Colonic mucosa (tissue), 4 donors: ENCODE measurements around the gene NUMB. TPM values are rescaled to one million over a fixed set of nuclear protein-coding genes. Genes with fewer than 3 reads are reported as not detected.

ENCODE experiments used
- DNase-seq: peaks from one replicate; pipeline ENCODE4 v3.0.0-alpha.2; 2020
- H3K27ac ChIP-seq: fragments of 200-600 bp; one replicate; pipeline ENCODE4 v1.8.0; 2021
- H3K27me3 ChIP-seq: fragments of 200-600 bp; one replicate; pipeline ENCODE4 v1.8.0; 2021
- H3K36me3 ChIP-seq: fragments of 200-600 bp; one replicate; pipeline ENCODE4 v1.8.0; 2021
- H3K4me1 ChIP-seq: fragments of 200-600 bp; one replicate; pipeline ENCODE4 v1.8.0; 2021; ENCODE audit warnings: mild to moderate bottlenecking
- H3K4me3 ChIP-seq: fragments of 200-600 bp; one replicate; pipeline ENCODE4 v1.8.0; 2021
- H3K9ac ChIP-seq, 2 donors: one replicate each; pipeline ENCODE4 v1.7.0; 2013; ENCODE audit warnings: control low read depth in 2 of 2, low read depth in 2 of 2, low read length in 2 of 2
- H3K9me3 ChIP-seq: fragments of 200-600 bp; one replicate; pipeline ENCODE4 v1.8.0; 2021
- CTCF ChIP-seq: fragments of 200-600 bp; IDR thresholded peaks from one replicate; pipeline ENCODE4 v1.8.0; 2022; ENCODE audit warnings: antibody characterized with exemption, mild to moderate bottlenecking
- intact Hi-C: fragments of 100-400 bp; cut with DNase I; formaldehyde crosslinking; loops from one replicate; pipeline ENCODE4 v1.14.1; 2022
- total RNA-seq, 2 donors: library from RNA; stranded (reverse); fragmentation: NEBNext Ultra II Directional in 1 of 2; extraction: Animal tissue kit (Norgen Biotek cat#: 25700) in 1 of 2; gene quantifications; one replicate each; pipeline ENCODE4 v1.2.1, GENCODE V29; 2021
- donor health status: healthy.
- donor health status: DM: no; HTN: no; CAD: no.
- donor health status: DM: no; HTN: no; CAD: no.

The NUMB gene
- total RNA-seq, 2 donors from 2014 or later, result 83.1 to 116 TPM

GRCh38 chr14:73260574-73260973, 197.8 kb downstream of the NUMB start:
- Histone ChIP-seq H3K4me3 (no peak overlapping the region), H3K9me3 (no peaks in the 10 kb centered on the region), H3K27me3 (no peaks in the 10 kb centered on the region), H3K36me3 (no peaks in the 10 kb centered on the region), H3K4me1 (no peaks in the 10 kb centered on the region), H3K27ac (no peak overlapping the region), H3K9ac (no peak overlapping the region)
- no peak for TF ChIP-seq CTCF
- no peak for DNase-seq
- intact Hi-C loops, result no loop called here

- H3K4me1 ChIP-seq, result no peaks in the 10 kb centered on the region
- no peak overlapping the region for H3K27ac ChIP-seq
- no peak for DNase-seq
- no peaks in the 10 kb centered on the region for H3K27me3 ChIP-seq
- no peaks in the 10 kb centered on the region for H3K9me3 ChIP-seq
- H3K9ac ChIP-seq, result no peak overlapping the region
- intact Hi-C loops, result no loop called here
- no peak for TF ChIP-seq CTCF
- H3K4me3 ChIP-seq, result no peak overlapping the region
- no peaks in the 10 kb centered on the region for H3K36me3 ChIP-seq
Measured at GRCh38 chr14:73259837-73260236, 198.5 kb downstream of the NUMB start.

- no peak for DNase-seq
- Histone ChIP-seq H3K9ac (no peak overlapping the region), H3K27ac (no peak overlapping the region), H3K36me3 (no peaks in the 10 kb centered on the region), H3K27me3 (no peaks in the 10 kb centered on the region), H3K9me3 (no peaks in the 10 kb centered on the region), H3K4me1 (no peaks in the 10 kb centered on the region), H3K4me3 (no peak overlapping the region)
- intact Hi-C loops, result no loop called here
- TF ChIP-seq CTCF, result no peak
Measured at GRCh38 chr14:73258845-73259611, 199.3 kb downstream of the NUMB start.

- no peak for TF ChIP-seq CTCF
- intact Hi-C loops, result no loop called here
- no peak overlapping the region for H3K9ac ChIP-seq
- H3K4me3 ChIP-seq, result no peak overlapping the region
- H3K27me3 ChIP-seq, result no peaks in the 10 kb centered on the region
- H3K9me3 ChIP-seq, result no peaks in the 10 kb centered on the region
- H3K36me3 ChIP-seq, result no peaks in the 10 kb centered on the region
- H3K27ac ChIP-seq, result no peak overlapping the region
- no peak for DNase-seq
- no peaks in the 10 kb centered on the region for H3K4me1 ChIP-seq
Measured at GRCh38 chr14:73258076-73258475, 200.3 kb downstream of the NUMB start.

- H3K36me3 ChIP-seq, result no peaks in the 10 kb centered on the region
- H3K9me3 ChIP-seq, result no peaks in the 10 kb centered on the region
- intact Hi-C loops, result no loop called here
- no peak for DNase-seq
- no peak overlapping the region for H3K4me3 ChIP-seq
- no peaks in the 10 kb centered on the region for H3K27me3 ChIP-seq
- no peak for TF ChIP-seq CTCF
- no peaks in the 10 kb centered on the region for H3K4me1 ChIP-seq
- H3K27ac ChIP-seq, result no peak overlapping the region
- H3K9ac ChIP-seq, result no peak overlapping the region
Measured at GRCh38 chr14:73255693-73256225, 202.6 kb downstream of the NUMB start.
